Urinary bladder (tissue), 4 donors: ENCODE results near the gene MAPRE2. TPM values are rescaled to one million over a fixed set of nuclear protein-coding genes. Genes with fewer than 3 reads are reported as not detected.

Experiments used
- DNase-seq: peaks from one replicate; pipeline ENCODE4 v3.0.0-alpha.2; 2015; ENCODE audit errors: extremely low spot score
- H3K27ac ChIP-seq: one replicate; pipeline ENCODE4 v1.5.1; 2013; ENCODE audit warnings: low read depth, mild to moderate bottlenecking, moderate library complexity
- H3K36me3 ChIP-seq: one replicate; pipeline ENCODE4 v1.6.1; 2013; ENCODE audit warnings: mild to moderate bottlenecking, moderate library complexity; ENCODE audit not compliant: insufficient read depth
- H3K4me1 ChIP-seq: one replicate; pipeline ENCODE4 v1.6.1; 2013; ENCODE audit warnings: mild to moderate bottlenecking, moderate library complexity; ENCODE audit not compliant: insufficient read depth
- H3K4me3 ChIP-seq: one replicate; pipeline ENCODE4 v1.5.1; 2013; ENCODE audit warnings: low read depth, low read length
- WGBS: extraction: QIAGEN DNeasy Blood & Tissue Kit; methylation state at CpG from one replicate; pipeline ENCODE4 v1.1.7; 2013; 5-methylcytosine and 5-hydroxymethylcytosine counted together
- polyA plus RNA-seq: library from polyadenylated mRNA; stranded (reverse); fragments of 200-250 nt; gene quantifications from one replicate; pipeline ENCODE4 v1.2.3, GENCODE V29; 2013
- total RNA-seq: library from RNA; depleted of rRNA; stranded (reverse); fragments of >200 nt; gene quantifications from one replicate; pipeline ENCODE4 v1.2.3, GENCODE V29; 2014
- donor health status: healthy with polysubstance abuse.
- donor health status: healthy.

MAPRE2 gene
- total and polyA plus RNA-seq, 2 donors = 21.7 to 42.0 TPM

- no peak overlapping the region for H3K27ac ChIP-seq
These were observed 20.1 kb downstream of the MAPRE2 start for GRCh38 chr18:35061336-35061735.

GRCh38 chr18:35061804-35062203 is 20.6 kb downstream of the MAPRE2 start:
- WGBS = 80% methylated on average over 7 of the region's 7 CpGs
- no peaks in the 10 kb centered on the region for H3K36me3 ChIP-seq
- no peak for DNase-seq
- H3K27ac ChIP-seq = no peak overlapping the region
- no peak overlapping the region for H3K4me3 ChIP-seq
- H3K4me1 ChIP-seq = no peaks in the 10 kb centered on the region

More at GRCh38 chr18:35061336-35061735, 20.1 kb downstream of the MAPRE2 start:
- DNase-seq = no peak
- Histone ChIP-seq H3K4me3 (no peak overlapping the region), H3K36me3 (no peaks in the 10 kb centered on the region), H3K4me1 (no peaks in the 10 kb centered on the region)
- WGBS = 80% methylated on average over 7 of the region's 7 CpGs

GRCh38 chr18:35062408-35062807 is 21.2 kb downstream of the MAPRE2 start:
- Histone ChIP-seq H3K36me3 (no peaks in the 10 kb centered on the region), H3K4me1 (no peaks in the 10 kb centered on the region), H3K4me3 (no peak overlapping the region), H3K27ac (no peak overlapping the region)
- no peak for DNase-seq
- WGBS = 93% methylated on average over 5 of the region's 5 CpGs

GRCh38 chr18:35063875-35064690 is 22.9 kb downstream of the MAPRE2 start:
- H3K36me3 ChIP-seq = no peaks in the 10 kb centered on the region
- WGBS = 81% methylated on average over 4 of the region's 4 CpGs
- H3K4me3 ChIP-seq = no peak overlapping the region
- no peak overlapping the region for H3K27ac ChIP-seq
- DNase-seq = no peak
- H3K4me1 ChIP-seq = peaks cover 1% of the 10 kb centered on the region

GRCh38 chr18:35067454-35067853 is 26.2 kb downstream of the MAPRE2 start:
- WGBS = 84% methylated on average over 4 of the region's 4 CpGs

GRCh38 chr18:35071819-35072247 is 30.6 kb downstream of the MAPRE2 start:
- no peak overlapping the region for H3K27ac ChIP-seq
- no peak for DNase-seq

More at GRCh38 chr18:35067454-35067853, 26.2 kb downstream of the MAPRE2 start:
- H3K27ac ChIP-seq = no peak overlapping the region
- no peaks in the 10 kb centered on the region for H3K36me3 ChIP-seq
- H3K4me1 ChIP-seq = peaks cover 1% of the 10 kb centered on the region
- no peak overlapping the region for H3K4me3 ChIP-seq
- DNase-seq = no peak

GRCh38 chr18:35072616-35073015 is 31.4 kb downstream of the MAPRE2 start:
- H3K27ac ChIP-seq = no peak overlapping the region
- H3K4me1 ChIP-seq = peaks cover 1% of the 10 kb centered on the region
- no peaks in the 10 kb centered on the region for H3K36me3 ChIP-seq
- WGBS = 90% methylated on average over 2 of the region's 2 CpGs
- DNase-seq = no peak
- H3K4me3 ChIP-seq = no peak overlapping the region

More at GRCh38 chr18:35071819-35072247, 30.6 kb downstream of the MAPRE2 start:
- WGBS = 62% methylated on average over 3 of the region's 3 CpGs
- H3K4me3 ChIP-seq = no peak overlapping the region
- peaks cover 1% of the 10 kb centered on the region for H3K4me1 ChIP-seq
- no peaks in the 10 kb centered on the region for H3K36me3 ChIP-seq

GRCh38 chr18:35073186-35074105 is 32.2 kb downstream of the MAPRE2 start:
- WGBS = 53% methylated on average over 3 of the region's 3 CpGs
- no peak for DNase-seq
- H3K27ac ChIP-seq = no peak overlapping the region
- no peak overlapping the region for H3K4me3 ChIP-seq
- H3K36me3 ChIP-seq = no peaks in the 10 kb centered on the region
- peaks cover 1% of the 10 kb centered on the region for H3K4me1 ChIP-seq

GRCh38 chr18:35074581-35074980 is 33.4 kb downstream of the MAPRE2 start:
- H3K36me3 ChIP-seq = no peaks in the 10 kb centered on the region
- no peak overlapping the region for H3K4me3 ChIP-seq
- no peaks in the 10 kb centered on the region for H3K4me1 ChIP-seq
- WGBS = 86% methylated on average over 1 of the region's 1 CpG
- no peak for DNase-seq
- no peak overlapping the region for H3K27ac ChIP-seq

GRCh38 chr18:35075132-35075531 is 33.9 kb downstream of the MAPRE2 start:
- Histone ChIP-seq H3K4me3 (no peak overlapping the region), H3K27ac (no peak overlapping the region), H3K36me3 (no peaks in the 10 kb centered on the region), H3K4me1 (no peaks in the 10 kb centered on the region)
- 70% methylated on average over 6 of the region's 6 CpGs for WGBS
- DNase-seq = no peak

- no peaks in the 10 kb centered on the region for H3K36me3 ChIP-seq
- H3K4me3 ChIP-seq = no peak overlapping the region
- no peaks in the 10 kb centered on the region for H3K4me1 ChIP-seq
- no peak for DNase-seq
- no peak overlapping the region for H3K27ac ChIP-seq
- WGBS = 71% methylated on average over 4 of the region's 4 CpGs
These were observed 35.1 kb downstream of the MAPRE2 start for GRCh38 chr18:35076135-35076924.

GRCh38 chr18:35077937-35078336 is 36.7 kb downstream of the MAPRE2 start:
- DNase-seq = no peak
- no peaks in the 10 kb centered on the region for H3K4me1 ChIP-seq
- H3K36me3 ChIP-seq = no peaks in the 10 kb centered on the region
- H3K4me3 ChIP-seq = no peak overlapping the region
- no peak overlapping the region for H3K27ac ChIP-seq

GRCh38 chr18:35080058-35080457 is 38.8 kb downstream of the MAPRE2 start:
- WGBS = 97% methylated on average over 1 of the region's 1 CpG
- H3K27ac ChIP-seq = no peak overlapping the region
- no peaks in the 10 kb centered on the region for H3K36me3 ChIP-seq
- no peak overlapping the region for H3K4me3 ChIP-seq
- H3K4me1 ChIP-seq = peaks cover 1% of the 10 kb centered on the region
- no peak for DNase-seq
